HK-2 (cell line): ENCODE results near the gene DEFB124.
A peak's percentile ranks its signal among the peaks of the same experiment; 100 is the strongest.
"Not testable (repeated sequence)": the region's sequence is repeated elsewhere in the genome, so short reads cannot be mapped to it uniquely, and the experiment has no call there.

Source experiments
- DNase-seq: peaks from one replicate; pipeline ENCODE4 v3.0.0-alpha.2; 2018; ENCODE audit not compliant: unreplicated experiment

DEFB124 gene

DNA sequence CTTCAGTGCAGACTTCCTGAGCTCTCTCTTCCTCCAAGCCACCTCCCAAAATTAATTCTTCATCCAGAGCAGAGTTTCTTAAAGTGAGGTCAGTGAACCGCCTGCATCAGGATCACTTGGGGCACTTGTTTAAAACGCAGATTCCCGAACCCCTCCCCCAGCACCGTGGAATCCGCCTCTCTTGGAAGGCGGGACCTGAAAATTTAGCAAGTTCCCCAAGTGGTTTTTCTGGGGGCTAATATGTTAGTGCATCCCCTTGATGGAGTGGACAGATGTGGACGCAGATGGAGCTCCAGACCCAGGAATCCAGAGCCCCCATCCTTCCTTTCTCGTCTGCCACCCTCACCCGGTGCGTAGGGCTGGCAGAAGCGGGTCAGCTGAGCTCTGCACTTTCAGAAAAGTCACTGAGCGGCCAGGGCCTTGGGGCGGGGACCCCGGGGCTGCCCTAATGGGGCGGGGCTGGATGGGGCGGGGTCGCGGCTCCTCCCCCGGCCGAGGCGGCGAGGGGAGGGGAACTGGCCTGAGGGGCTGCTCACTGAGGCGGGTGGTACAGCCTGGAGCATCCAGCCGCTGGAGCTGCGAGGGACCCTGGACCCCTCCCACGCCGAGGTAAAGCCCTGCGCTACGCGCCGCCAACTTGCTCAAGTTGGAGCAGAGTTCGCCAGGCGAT, at the start of gene DEFB124, which contains the start of gene REM1:
Gene DEFB124 (minus strand): TSS at position 370 of the 670 bp plus-strand sequence. CDS start 2,114 bp downstream, outside the sequence.
Gene REM1 (plus strand): TSS at position 531 of the 670 bp plus-strand sequence. CDS start 1,158 bp downstream, outside the sequence.
- no peak for DNase-seq

- no peak for DNase-seq
Observed at GRCh38 chr20:31523361-31524283, 48.7 kb upstream of the DEFB124 start.

GRCh38 chr20:31522731-31523130, 47.8 kb upstream of the DEFB124 start:
- DNase-seq = no peak

DNA sequence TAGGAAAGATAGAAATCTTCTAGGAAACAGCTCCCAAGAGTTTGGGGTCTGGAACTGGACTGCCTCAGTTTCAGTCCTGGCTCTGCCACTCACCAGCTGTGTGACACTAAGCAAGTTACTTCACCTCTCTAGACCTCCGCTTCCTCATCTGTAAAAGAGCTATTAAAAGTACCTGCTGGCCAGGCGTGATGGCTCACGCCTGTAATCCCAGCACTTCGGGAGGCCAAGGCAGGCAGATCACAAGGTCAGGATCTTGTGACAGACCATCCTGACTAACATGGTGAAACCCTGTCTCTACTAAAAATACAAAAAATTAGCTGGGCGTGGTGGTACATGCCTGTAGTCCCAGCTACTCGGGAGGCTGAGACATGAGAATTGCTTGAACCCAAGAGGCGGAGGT, 46.3 kb upstream of the DEFB124 start:
- not testable (repeated sequence) for DNase-seq

DNA sequence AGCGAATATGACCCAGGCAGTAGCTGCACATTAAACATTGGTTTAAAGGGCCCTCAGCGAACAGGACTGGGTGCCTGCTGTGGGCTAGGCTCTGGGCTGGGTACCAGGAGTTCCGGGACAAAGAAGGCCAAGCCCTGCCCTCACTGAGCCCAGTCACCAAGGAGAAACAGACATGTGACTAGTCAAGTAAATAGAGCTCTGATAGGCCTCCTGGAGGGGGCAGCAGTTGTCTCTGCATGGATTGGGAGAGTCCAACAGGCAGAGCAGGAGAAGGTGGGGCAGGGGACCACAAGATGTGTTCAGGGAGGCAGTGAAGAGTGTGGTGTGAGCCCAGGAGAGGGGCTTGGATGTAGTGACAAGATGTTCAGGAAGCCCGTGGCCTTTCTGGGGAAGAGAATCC, 42.4 kb upstream of the DEFB124 start:
- peak; percentile 73 for DNase-seq

GRCh38 chr20:31516651-31517050, 41.7 kb upstream of the DEFB124 start:
- no peak for DNase-seq

DNA sequence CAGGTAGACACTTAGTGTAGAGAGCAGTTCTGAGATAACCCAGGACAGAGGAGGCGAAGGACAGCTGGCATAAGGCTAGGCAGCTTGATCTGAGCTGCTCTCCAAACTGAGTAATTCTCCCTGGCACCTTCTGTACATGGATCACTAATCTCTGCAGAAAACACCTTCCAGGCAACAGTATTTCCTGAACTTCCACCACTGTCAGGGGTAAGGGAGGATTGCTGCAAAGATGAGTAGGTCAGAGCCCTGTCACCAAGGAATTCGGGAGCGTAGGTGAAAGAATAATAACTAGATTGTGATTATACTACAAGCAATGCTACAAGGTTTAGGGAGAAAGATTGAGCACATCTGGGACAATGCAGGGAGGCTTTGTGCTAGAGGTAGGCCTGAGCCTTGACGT, 41.2 kb upstream of the DEFB124 start:
- DNase-seq = no peak

GRCh38 chr20:31515775-31516107, 40.8 kb upstream of the DEFB124 start:
- DNase-seq = no peak

DNA sequence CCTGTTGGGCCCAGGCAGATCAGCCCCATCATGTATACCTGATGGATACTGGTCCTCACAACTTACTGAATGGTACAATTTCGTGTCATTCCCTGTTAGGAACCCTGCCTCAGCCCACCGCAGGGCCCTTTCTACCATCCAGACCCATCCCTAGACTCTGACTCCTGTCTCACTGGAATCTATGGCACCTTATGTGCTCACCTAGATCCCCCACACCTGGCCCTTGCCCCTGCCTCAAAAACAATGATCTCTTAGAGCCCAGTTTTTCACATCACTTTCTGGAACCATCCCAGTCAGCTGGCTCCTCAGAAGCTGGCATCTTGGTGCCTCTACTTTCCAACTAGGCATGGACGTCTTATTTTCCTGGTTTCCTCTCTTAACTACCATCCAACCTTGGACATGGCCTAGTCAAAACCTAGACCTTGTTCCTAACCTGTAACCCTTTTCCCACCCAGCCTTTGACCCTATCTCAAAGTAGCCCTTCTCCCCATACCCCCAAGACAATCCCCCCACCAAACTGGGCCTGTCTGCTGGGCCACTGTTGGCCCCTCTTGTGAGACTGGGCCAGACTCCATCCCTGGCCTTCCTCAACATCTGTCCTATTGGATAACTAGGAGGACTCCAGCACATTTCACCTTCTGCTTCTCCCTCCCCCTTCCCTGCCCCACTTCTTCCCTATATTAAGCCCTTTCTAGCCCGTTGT, 40.3 kb upstream of the DEFB124 start:
- no peak for DNase-seq

DNA sequence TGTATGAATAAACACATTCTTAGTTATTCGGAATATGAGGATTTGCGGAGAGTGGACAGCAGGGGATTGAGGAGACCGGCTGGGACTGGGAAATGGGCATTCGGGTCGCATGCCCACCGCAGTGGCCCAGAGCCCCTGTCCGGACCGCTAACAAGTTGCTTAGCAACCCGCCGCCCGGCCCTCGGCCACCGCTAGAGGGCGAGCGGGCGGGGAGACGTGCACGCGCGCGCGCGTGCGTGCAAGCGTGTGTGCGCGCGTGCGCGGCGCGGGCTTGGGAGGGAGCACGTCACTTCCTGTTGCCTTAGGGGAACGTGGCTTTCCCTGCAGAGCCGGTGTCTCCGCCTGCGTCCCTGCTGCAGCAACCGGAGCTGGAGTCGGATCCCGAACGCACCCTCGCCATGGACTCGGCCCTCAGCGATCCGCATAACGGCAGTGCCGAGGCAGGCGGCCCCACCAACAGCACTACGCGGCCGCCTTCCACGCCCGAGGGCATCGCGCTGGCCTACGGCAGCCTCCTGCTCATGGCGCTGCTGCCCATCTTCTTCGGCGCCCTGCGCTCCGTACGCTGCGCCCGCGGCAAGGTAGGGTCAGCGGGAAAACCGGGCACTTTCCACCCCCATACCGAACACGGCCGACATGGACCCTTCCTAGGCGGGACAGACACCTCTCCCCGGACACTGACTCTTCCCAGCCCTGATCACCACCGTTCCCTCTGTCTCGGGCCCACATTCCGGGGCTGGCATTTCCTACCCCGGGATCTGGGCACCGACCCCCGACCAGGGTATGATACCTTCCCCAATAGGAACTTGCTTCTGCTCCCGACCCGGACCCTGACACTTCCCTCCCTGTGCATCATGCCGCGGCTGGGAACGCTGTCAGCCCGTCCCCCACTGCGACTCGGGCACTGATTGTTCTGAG, 39.5 kb upstream of the DEFB124 start, which contains the start of gene HM13:
Gene HM13 (plus strand): TSS at position 289 of the 918 bp plus-strand sequence. CDS start 110 bp downstream, at position 399.
- peak; percentile 93 for DNase-seq

DNA sequence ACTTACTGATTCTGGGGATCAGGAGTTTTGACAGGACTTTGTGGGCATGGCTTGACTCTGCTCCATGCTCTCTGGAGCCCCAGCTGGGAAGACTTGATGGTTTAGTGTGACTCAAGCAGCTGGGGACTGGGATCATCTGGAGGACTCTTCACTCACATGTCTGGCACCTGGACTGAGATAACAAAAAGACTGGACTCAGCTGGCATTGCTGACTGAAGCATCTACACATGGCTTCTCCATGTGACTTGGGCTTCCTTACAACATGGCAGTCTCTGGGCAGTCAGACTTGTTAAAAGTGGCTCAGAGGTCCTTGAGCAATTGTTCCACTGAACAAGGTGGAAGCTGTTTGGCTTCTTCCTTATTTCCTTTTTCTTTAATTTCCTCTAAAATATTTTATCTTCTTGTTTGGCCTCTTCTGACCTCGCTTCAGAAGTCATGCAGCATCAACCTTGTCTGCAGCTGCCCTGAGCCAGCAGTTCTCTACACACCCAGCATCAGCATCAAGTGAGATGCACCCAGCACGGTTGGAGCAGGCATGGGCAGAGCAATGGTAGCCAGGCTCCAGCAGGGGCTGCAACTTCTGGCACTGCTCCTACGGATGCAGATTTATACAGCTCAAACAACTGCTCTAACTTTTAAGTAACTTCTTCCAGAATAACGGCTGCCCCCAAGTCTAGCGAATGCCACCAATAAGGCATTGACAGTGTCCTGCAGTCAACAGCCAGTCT, 33.8 kb upstream of the DEFB124 start:
- no peak for DNase-seq

DNA sequence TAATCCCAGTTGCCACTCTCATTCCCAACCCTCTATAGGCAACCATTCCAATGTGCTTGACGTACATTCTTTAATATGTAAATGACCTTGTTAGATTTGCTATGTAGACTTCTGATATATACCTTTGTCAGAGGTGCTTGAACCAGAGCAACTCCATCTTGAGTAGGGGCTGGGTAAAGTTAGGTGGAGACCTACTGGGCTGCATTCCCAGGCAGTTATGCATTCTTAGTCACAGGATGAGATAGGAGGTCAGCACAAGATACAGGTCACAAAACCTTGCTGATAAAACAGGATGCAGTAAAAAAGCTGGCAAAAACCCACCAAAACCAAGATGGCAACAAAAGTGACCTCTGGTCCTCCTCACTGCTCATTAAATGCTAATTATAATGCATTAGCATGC, 31.0 kb upstream of the DEFB124 start:
- no peak for DNase-seq

DNA sequence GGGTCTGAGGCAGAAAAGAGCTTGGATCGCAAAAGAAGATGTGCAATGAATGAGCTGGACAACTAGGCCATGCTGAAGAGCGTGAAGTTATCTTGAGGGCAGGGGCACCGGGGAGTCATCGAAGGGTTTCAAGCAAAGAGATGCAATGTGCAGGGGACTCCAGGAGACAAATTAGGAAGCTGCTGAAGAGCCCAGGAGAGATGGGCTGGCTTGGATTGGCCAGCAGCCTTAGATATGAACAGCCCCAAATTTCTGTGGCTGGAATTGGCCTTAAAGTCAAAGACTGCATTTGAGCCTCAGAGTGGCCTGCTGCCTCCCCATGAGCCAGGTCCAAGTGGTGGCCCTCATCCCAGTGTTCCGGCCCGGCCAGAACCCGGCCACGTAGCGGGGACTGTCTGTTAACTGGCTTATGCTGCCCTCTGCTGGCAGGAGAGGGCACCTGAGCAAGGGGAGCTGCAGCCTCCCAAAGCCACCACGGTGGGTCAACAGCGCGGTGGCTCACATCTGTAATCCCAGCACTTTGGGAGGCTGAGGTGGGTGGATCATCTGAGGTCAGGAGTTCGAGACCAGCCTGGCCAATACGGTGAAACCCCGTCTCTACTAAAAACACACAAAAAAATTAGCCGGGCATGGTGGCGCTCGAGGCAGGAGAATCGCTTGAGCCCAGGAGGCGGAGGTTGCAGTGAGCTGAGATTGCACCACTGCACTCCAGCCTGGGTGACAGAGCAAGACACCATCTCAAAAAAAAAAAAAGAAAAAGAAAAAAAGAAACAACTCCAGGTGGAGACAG, 28.2 kb upstream of the DEFB124 start:
- peak; percentile 83 for DNase-seq

- no peak for DNase-seq
Observed at GRCh38 chr20:31500527-31500926, 25.6 kb upstream of the DEFB124 start.

DNA sequence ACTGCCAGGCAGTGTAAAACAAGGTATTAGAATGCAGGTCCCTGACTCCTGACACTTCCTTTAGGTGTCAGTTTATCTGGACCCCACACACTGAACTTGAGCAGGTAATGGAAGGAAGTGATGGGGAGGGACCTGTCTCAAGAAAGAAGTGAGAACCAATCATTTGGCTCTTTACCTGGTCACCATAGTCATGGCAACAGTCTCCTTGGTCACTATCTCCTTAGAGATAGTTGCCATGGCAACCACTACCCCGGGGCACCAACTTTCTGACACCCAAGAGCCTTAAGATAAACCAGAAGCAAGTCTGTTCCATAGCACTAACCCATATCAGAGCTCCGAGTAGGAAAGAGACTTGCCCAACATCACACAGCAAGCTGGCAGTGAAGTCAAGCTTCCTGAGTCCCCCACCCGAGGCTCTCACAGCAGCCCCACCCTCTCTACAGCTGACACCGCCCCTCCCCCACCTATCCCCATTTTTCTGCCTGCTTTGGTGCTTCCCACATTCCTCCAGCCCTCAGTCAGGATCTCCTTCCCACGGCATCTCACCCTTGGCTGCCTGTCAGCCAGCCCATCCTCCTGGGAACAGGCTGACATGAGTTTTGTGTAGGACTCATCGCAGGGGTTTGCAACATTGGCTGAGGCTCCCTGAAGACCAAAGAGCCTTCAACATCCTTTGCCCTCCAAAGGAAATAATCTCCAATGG, 23.1 kb upstream of the DEFB124 start:
- DNase-seq = no peak

DNA sequence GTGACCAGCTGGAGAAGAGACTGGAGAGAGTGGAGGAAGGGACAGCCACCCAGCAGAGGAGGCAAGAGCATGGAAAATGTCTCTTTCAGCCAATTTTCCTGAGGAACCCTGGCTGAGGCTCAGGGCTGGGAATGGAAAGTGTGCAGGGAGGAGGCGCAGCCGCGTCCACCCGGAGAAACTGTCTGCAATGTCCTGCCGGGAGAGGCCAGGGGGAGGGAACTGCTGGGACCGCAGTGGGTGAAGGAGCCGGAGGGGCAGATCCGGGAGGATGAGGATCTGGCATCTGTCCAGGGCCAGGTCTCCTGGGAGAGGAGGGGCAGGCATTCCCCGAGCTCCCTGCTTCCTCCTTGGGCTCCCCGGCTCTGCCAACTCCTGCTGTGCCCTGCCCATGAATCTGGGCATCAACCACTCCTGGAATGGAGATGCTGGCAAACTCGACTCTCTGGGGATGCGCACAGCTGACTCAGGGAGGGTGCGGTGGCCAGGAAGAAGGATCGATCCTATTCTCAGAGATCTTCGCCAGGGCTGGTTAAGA, 21.9 kb upstream of the DEFB124 start:
- DNase-seq = no peak

DNA sequence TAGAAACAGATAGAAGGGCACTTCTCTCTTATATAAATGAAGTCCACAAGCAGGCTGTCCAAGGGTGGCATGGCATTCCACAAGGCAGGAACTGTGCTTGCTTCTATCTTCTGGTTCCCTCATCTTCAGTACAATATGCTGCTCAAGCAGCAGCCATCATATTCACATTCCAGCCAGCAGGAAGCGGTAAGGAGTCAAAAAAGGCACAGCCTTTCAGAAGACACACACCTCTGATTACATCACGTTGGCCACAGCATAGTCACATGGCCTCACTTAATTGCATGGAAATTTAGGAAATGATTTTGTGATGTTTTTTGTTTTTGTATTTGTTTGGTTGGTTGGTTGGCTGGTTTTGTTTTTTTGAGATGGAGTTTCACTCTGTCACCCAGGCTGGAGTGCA, 19.2 kb upstream of the DEFB124 start:
- DNase-seq = no peak

DNA sequence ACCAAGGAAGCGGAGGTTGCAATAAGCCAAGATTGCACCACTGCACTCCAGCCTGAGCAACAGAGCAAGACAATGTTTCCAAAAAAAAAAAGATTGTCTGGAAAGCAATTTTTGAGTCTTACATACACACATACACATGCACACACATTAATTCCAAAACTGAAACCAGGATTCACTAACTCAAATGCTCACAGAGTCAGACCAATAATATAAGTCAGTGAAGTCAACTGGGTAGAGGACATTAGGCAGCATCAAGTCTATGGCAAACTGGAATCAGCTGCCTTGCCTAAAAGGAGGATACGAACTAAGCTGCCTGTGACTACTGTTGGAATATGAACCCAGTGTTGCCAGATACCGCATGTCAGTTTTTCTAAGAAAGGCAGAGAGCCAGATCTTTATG, 15.8 kb upstream of the DEFB124 start:
- DNase-seq = no peak

- no peak for DNase-seq
Observed at GRCh38 chr20:31489152-31489551, 14.2 kb upstream of the DEFB124 start.
